Endodermal cell (in vitro differentiated cells): ENCODE measurements around the gene SELENOM. TPM values are rescaled to one million over a fixed set of nuclear protein-coding genes. Genes with fewer than 3 reads are reported as not detected.
A peak's percentile ranks its signal among the peaks of the same experiment; 100 is the strongest.

ENCODE experiments used
- DNase-seq: peaks from one replicate; pipeline ENCODE4 v3.0.0-alpha.2; 2017
- H3K27ac ChIP-seq: 2 replicates; pipeline ENCODE4 v1.5.1; 2013; ENCODE audit warnings: mild to moderate bottlenecking, low read depth, low read length, moderate library complexity
- H3K27me3 ChIP-seq: 2 replicates; pipeline ENCODE4 v1.6.1; 2013; ENCODE audit warnings: mild to moderate bottlenecking, low read length, moderate library complexity; ENCODE audit not compliant: insufficient read depth, control insufficient read depth, poor library complexity, severe bottlenecking
- H3K36me3 ChIP-seq: 2 replicates; pipeline ENCODE4 v1.7.0; 2013; ENCODE audit warnings: mild to moderate bottlenecking, low read length, moderate library complexity; ENCODE audit not compliant: control insufficient read depth, insufficient read depth
- H3K4me1 ChIP-seq: one replicate; pipeline ENCODE4 v1.7.0; 2013; ENCODE audit warnings: low read length; ENCODE audit not compliant: control insufficient read depth, insufficient read depth
- H3K4me3 ChIP-seq: 2 replicates; pipeline ENCODE4 v1.5.1; 2013; ENCODE audit warnings: mild to moderate bottlenecking, low read length, moderate library complexity
- H3K9ac ChIP-seq: 2 replicates; pipeline ENCODE4 v1.6.1; 2013; ENCODE audit warnings: mild to moderate bottlenecking, low read length, moderate library complexity; ENCODE audit not compliant: poor library complexity, severe bottlenecking; ENCODE audit errors: extremely low read depth
- H3K9me3 ChIP-seq: 2 replicates; pipeline ENCODE4 v1.6.1; 2013; ENCODE audit warnings: mild to moderate bottlenecking, low read length, moderate library complexity; ENCODE audit not compliant: control insufficient read depth
- H3K27ac Mint-ChIP-seq: 2 replicates; pipeline ENCODE4 v1.8.0; 2020; ENCODE audit warnings: mixed read lengths
- H3K27me3 Mint-ChIP-seq: 2 replicates; pipeline ENCODE4 v1.8.0; 2021; ENCODE audit warnings: mild to moderate bottlenecking, mixed read lengths; ENCODE audit not compliant: insufficient read depth
- H3K36me3 Mint-ChIP-seq: 2 replicates; pipeline ENCODE4 v1.8.0; 2020; ENCODE audit warnings: low read depth, mixed read lengths
- H3K4me1 Mint-ChIP-seq: 2 replicates; pipeline ENCODE4 v1.8.0; 2020; ENCODE audit warnings: mixed read lengths
- H3K4me3 Mint-ChIP-seq: 2 replicates; pipeline ENCODE4 v1.8.0; 2020; ENCODE audit warnings: mild to moderate bottlenecking, moderate library complexity, mixed read lengths
- H3K9me3 Mint-ChIP-seq: 2 replicates; pipeline ENCODE4 v1.8.0; 2020; ENCODE audit warnings: mild to moderate bottlenecking, mixed read lengths
- WGBS, 2 experiments: methylation state at CpG; one replicate each; pipeline versions ENCODE4 v1.1.5 to v1.1.7; 2013; ENCODE audit warnings: missing lambda C conversion rate in 2 of 2, mixed read lengths in 1 of 2; ENCODE audit not compliant: insufficient coverage in 1 of 2, insufficient read length in 1 of 2; 5-methylcytosine and 5-hydroxymethylcytosine counted together
- total RNA-seq, 2 donors: library from RNA; stranded (reverse); fragmentation: NEBNext Ultra II Directional in 1 of 2; extraction: Animal tissue kit (Norgen Biotek cat#: 25700) in 1 of 2; gene quantifications; 2 replicates in 1 of 2; 3 replicates in 1 of 2; pipeline ENCODE4 v1.2.1, GENCODE V29; 2021
- TF ChIP-seq, protein P1 (sequence below): fragments of 200-600 bp; sonication (generic); conservative IDR thresholded peaks from 2 replicates; pipeline ENCODE4 v1.5.0; 2021; ENCODE audit warnings: antibody characterized with exemption, mild to moderate bottlenecking

Gene SELENOM
- total RNA-seq, 2 donors from 2014 or later = 8.0 to 10.4 TPM

- Histone ChIP-seq H3K27ac (no peak overlapping the region), H3K9me3 (no peaks in the 10 kb centered on the region), H3K9ac (no peak overlapping the region), H3K36me3 (no peaks in the 10 kb centered on the region), H3K4me3 (no peak overlapping the region), H3K4me1 (no peaks in the 10 kb centered on the region), H3K27me3 (no peaks in the 10 kb centered on the region)
- Mint-ChIP-seq H3K4me3 (no peak overlapping the region), H3K27ac (no peak overlapping the region), H3K4me1 (no peaks in the 10 kb centered on the region), H3K36me3 (no peaks in the 10 kb centered on the region), H3K9me3 (no peaks in the 10 kb centered on the region), H3K27me3 (peaks cover 11% of the 10 kb centered on the region)
- TF ChIP-seq, protein P1, sequence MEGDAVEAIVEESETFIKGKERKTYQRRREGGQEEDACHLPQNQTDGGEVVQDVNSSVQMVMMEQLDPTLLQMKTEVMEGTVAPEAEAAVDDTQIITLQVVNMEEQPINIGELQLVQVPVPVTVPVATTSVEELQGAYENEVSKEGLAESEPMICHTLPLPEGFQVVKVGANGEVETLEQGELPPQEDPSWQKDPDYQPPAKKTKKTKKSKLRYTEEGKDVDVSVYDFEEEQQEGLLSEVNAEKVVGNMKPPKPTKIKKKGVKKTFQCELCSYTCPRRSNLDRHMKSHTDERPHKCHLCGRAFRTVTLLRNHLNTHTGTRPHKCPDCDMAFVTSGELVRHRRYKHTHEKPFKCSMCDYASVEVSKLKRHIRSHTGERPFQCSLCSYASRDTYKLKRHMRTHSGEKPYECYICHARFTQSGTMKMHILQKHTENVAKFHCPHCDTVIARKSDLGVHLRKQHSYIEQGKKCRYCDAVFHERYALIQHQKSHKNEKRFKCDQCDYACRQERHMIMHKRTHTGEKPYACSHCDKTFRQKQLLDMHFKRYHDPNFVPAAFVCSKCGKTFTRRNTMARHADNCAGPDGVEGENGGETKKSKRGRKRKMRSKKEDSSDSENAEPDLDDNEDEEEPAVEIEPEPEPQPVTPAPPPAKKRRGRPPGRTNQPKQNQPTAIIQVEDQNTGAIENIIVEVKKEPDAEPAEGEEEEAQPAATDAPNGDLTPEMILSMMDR = no peak
- WGBS, 2 experiments = 90 to 92% methylated on average over 2 to 3 of the region's 3 CpGs
- DNase-seq = peak; percentile 38
These were observed 16.9 kb upstream of the SELENOM start for GRCh38 chr22:31124290-31124689.

DNA sequence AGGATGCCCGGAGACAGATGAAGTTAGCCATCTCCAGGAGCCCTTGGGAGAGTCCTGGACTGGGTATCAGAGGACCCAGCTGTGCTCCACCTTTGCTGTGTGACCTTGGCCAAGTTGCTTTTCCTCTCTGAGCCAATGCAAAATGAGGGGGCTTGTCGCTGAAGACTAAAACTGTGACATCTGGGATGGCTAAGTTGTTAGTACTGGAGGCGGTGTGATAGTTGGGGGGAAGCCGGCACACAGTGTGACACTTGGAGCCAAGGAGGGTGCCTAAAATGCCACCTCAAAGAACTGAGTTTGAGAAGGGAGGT, 15.9 kb upstream of the SELENOM start:
- Mint-ChIP-seq H3K27ac (peak overlapping the region; percentile 48), H3K9me3 (no peaks in the 10 kb centered on the region), H3K4me3 (peak overlapping the region; percentile 56), H3K36me3 (no peaks in the 10 kb centered on the region), H3K4me1 (no peaks in the 10 kb centered on the region), H3K27me3 (peaks cover 11% of the 10 kb centered on the region)
- Histone ChIP-seq H3K4me3 (peak overlapping the region; percentile 80), H3K9me3 (no peaks in the 10 kb centered on the region), H3K9ac (peak overlapping the region; percentile 49), H3K27ac (no peak overlapping the region), H3K4me1 (no peaks in the 10 kb centered on the region), H3K27me3 (no peaks in the 10 kb centered on the region), H3K36me3 (no peaks in the 10 kb centered on the region)
- TF ChIP-seq, protein P1 = no peak
- no peak for DNase-seq
- 77 to 79% methylated on average over 3 to 4 of the region's 4 CpGs for WGBS, 2 experiments

DNA sequence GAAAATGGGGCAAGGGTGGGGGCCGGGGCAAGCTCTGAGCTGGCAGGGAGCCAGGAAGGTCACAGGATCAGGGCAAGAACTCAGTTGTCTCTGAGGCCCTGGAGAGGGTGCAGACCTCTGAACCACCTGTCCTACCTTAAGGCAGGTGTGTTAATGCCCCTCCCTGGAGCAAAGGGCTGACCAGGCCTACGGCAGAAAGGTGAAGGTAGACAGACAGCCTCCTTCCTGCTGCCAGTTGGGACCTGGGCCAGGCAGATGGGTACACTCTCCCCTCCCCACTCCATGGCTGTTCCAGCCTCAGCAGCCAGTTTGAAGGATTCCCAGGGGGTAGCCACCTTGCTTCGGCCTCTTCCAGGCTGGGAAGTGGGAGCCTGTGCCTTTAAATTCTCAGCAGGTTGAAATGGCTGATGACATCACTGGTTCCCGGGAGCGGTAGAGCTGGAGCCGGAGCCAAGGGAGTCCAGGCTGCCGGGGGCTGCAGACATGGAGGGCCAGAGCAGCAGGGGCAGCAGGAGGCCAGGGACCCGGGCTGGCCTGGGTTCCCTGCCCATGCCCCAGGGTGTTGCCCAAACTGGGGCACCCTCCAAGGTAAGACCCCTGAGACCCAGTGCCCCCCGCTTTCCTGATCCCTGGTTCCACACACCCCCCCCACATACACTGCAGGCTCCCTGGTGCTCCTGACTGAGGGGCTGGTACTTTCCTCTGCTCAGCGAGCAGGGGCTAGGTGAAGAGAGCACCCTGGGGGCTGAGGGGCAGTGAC, 15.3 kb upstream of the SELENOM start, which contains the start of gene INPP5J:
Gene INPP5J, plus strand, starts transcription at position 435 of the 760 bp plus-strand sequence. Its CDS starts 49 bp downstream, at position 484.
- Mint-ChIP-seq H3K36me3 (no peaks in the 10 kb centered on the region), H3K27ac (peak within 1 kb of the TSS; percentile 48), H3K9me3 (no peaks in the 10 kb centered on the region), H3K27me3 (peaks cover 11% of the 10 kb centered on the region), H3K4me3 (peak within 1 kb of the TSS; percentile 56), H3K4me1 (no peaks in the 10 kb centered on the region)
- Histone ChIP-seq H3K27me3 (no peaks in the 10 kb centered on the region), H3K4me1 (no peaks in the 10 kb centered on the region), H3K4me3 (peak within 1 kb of the TSS; percentile 80), H3K9me3 (no peaks in the 10 kb centered on the region), H3K36me3 (no peaks in the 10 kb centered on the region), H3K9ac (peak within 1 kb of the TSS; percentile 49), H3K27ac (no peak within 1 kb of the TSS)
- DNase-seq = peak; percentile 84
- 31 to 80% methylated on average over 3 to 10 of the region's 10 CpGs for WGBS, 2 experiments
- TF ChIP-seq, protein P1 = no peak
